Upper lobe of left lung (tissue), 6 donors: ENCODE data around the gene F2RL3. TPM values are rescaled to one million over a fixed set of nuclear protein-coding genes. Genes with fewer than 3 reads are reported as not detected.

Source experiments
- ATAC-seq, 2 donors: fragments of 200-7000 bp; cut with Tn5 transposase; one replicate each; pipeline ENCODE4 v1.9.1; 2022; ENCODE audit warnings: mild to moderate bottlenecking in 2 of 2, moderate library complexity in 2 of 2; ENCODE audit not compliant: low FRiP score in 2 of 2
- DNase-seq, 2 donors: peaks; one replicate each; pipeline ENCODE4 v3.0.0-alpha.2; 2019 to 2020
- H3K27ac ChIP-seq, 4 donors: fragments of 200-600 bp; sonication (generic); one replicate each; pipeline ENCODE4 v1.5.1; 2016 to 2019
- H3K27me3 ChIP-seq, 4 donors: fragments of 200-600 bp; sonication (generic); one replicate each; pipeline ENCODE4 v1.5.1; 2017 to 2019
- H3K36me3 ChIP-seq, 4 donors: fragments of 200-600 bp; sonication (generic); one replicate each; pipeline ENCODE4 v1.5.1; 2016 to 2019
- H3K4me1 ChIP-seq, 4 donors: fragments of 200-600 bp; sonication (generic); one replicate each; pipeline ENCODE4 v1.5.1; 2018 to 2019
- H3K4me3 ChIP-seq, 4 donors: fragments of 200-600 bp; sonication (generic); one replicate each; pipeline ENCODE4 v1.5.1; 2017 to 2019; ENCODE audit warnings: mild to moderate bottlenecking in 2 of 4, moderate library complexity in 1 of 4
- H3K9me3 ChIP-seq, 4 donors: fragments of 200-600 bp; sonication (generic); one replicate each; pipeline ENCODE4 v1.5.1; 2018 to 2019
- CTCF ChIP-seq, 6 experiments: fragments of 450-650 bp in 4 of 6; fragments of 200-600 bp in 2 of 6; sonication (generic) in 2 of 6; IDR thresholded peaks; one replicate each; pipeline ENCODE4 v1.5.1; 2016 to 2019; ENCODE audit warnings: antibody characterized with exemption in 6 of 6
- EP300 ChIP-seq, 4 donors: sonication (generic); formaldehyde crosslinking; IDR thresholded peaks; one replicate each; pipeline ENCODE4 v1.5.1; 2017; ENCODE audit warnings: antibody characterized with exemption in 4 of 4, control low read depth in 2 of 4
- POLR2A ChIP-seq, 4 donors: fragments of 450-650 bp; IDR thresholded peaks; one replicate each; pipeline ENCODE4 v1.5.1; 2016 to 2017; ENCODE audit warnings: antibody characterized with exemption in 4 of 4, mild to moderate bottlenecking in 2 of 4
- POLR2AphosphoS5 ChIP-seq, 2 donors: sonication (generic); formaldehyde crosslinking; IDR thresholded peaks; one replicate each; pipeline ENCODE4 v1.5.1; 2017; ENCODE audit warnings: antibody characterized with exemption in 2 of 2
- WGBS, 2 donors: methylation state at CpG; one replicate each; pipeline ENCODE4 v1.1.5; 2017 to 2018; 5-methylcytosine and 5-hydroxymethylcytosine counted together
- total RNA-seq, 6 donors: library from RNA; depleted of rRNA in 4 of 6; stranded (reverse); fragments of >200 nt in 4 of 6; gene quantifications; one replicate each; pipeline versions ENCODE4 v1.1.0 to v1.2.1, GENCODE V29; 2016 to 2021
- donor health status: DM: no; HTN: no; CAD: no; lungs with moderate emphysema.
- donor health status: DM: no; HTN: yes; CAD: no; lungs with severe emphysema.

The F2RL3 gene
- total RNA-seq, 6 donors from 2014 or later = 7.3 to 130 (median 23.2) TPM

- WGBS, 2 donors = 94 to 97% methylated on average over 7 to 21 of the region's 21 CpGs
- DNase-seq = no peak
Measured at GRCh38 chr19:16921766-16922591, 33.2 kb downstream of the F2RL3 start.

GRCh38 chr19:16922592-16922934 lies 33.8 kb downstream of the F2RL3 start:
- no peak overlapping the region for H3K27ac ChIP-seq
- H3K9me3 ChIP-seq = peaks cover 0 to 16% (median 0%) of the 10 kb centered on the region in 4 donors
- WGBS, 2 donors = 67 to 89% methylated on average over 1 of the region's 1 CpG

More at GRCh38 chr19:16921766-16922591, 33.2 kb downstream of the F2RL3 start:
- peak; percentile 3 to 21 for ATAC-seq
- H3K4me3 ChIP-seq = no peak overlapping the region
- H3K4me1 ChIP-seq = no peaks in the 10 kb centered on the region
- H3K27ac ChIP-seq = no peak overlapping the region
- H3K36me3 ChIP-seq = peaks cover 0 to 5% (median 0%) of the 10 kb centered on the region in 4 donors
- TF ChIP-seq CTCF (IDR thresholded peaks at IDR 0.05) = no peak
- TF ChIP-seq POLR2A (IDR thresholded peaks at IDR 0.05) = no peak
- TF ChIP-seq POLR2AphosphoS5 (IDR thresholded peaks at IDR 0.05) = no peak
- TF ChIP-seq EP300 (IDR thresholded peaks at IDR 0.05) = no peak
- H3K9me3 ChIP-seq = peaks cover 0 to 16% (median 0%) of the 10 kb centered on the region in 4 donors
- H3K27me3 ChIP-seq = no peaks in the 10 kb centered on the region

GRCh38 chr19:16922949-16923348 lies 34.1 kb downstream of the F2RL3 start:
- ATAC-seq (no peak), DNase-seq (no peak)
- 90 to 92% methylated on average over 12 to 13 of the region's 13 CpGs for WGBS, 2 donors
- Histone ChIP-seq H3K27ac (no peak overlapping the region), H3K4me3 (no peak overlapping the region), H3K36me3 (peaks cover 0 to 5% (median 0%) of the 10 kb centered on the region in 4 donors), H3K27me3 (no peaks in the 10 kb centered on the region), H3K4me1 (no peaks in the 10 kb centered on the region), H3K9me3 (peaks cover 0 to 16% (median 0%) of the 10 kb centered on the region in 4 donors)
- TF ChIP-seq EP300 (IDR thresholded peaks at IDR 0.05) (no peak), POLR2A (IDR thresholded peaks at IDR 0.05) (no peak), POLR2AphosphoS5 (IDR thresholded peaks at IDR 0.05) (no peak)

More at GRCh38 chr19:16922592-16922934, 33.8 kb downstream of the F2RL3 start:
- no peak for ATAC-seq
- TF ChIP-seq CTCF (IDR thresholded peaks at IDR 0.05) (no peak), EP300 (IDR thresholded peaks at IDR 0.05) (no peak), POLR2A (IDR thresholded peaks at IDR 0.05) (no peak)
- no peak for DNase-seq
- Histone ChIP-seq H3K36me3 (peaks cover 0 to 5% (median 0%) of the 10 kb centered on the region in 4 donors), H3K4me3 (no peak overlapping the region), H3K4me1 (no peaks in the 10 kb centered on the region), H3K27me3 (no peaks in the 10 kb centered on the region)

- H3K27me3 ChIP-seq = no peaks in the 10 kb centered on the region
- TF ChIP-seq POLR2AphosphoS5 (IDR thresholded peaks at IDR 0.05) (no peak), EP300 (IDR thresholded peaks at IDR 0.05) (no peak), CTCF (IDR thresholded peaks at IDR 0.05) (no peak), POLR2A (IDR thresholded peaks at IDR 0.05) (no peak)
- DNase-seq (no peak), ATAC-seq (no peak)
- H3K9me3 ChIP-seq = peaks cover 0 to 9% (median 0%) of the 10 kb centered on the region in 4 donors
- H3K4me3 ChIP-seq = no peak overlapping the region
- WGBS, 2 donors = 90 to 100% methylated on average over 6 to 13 of the region's 13 CpGs
- H3K4me1 ChIP-seq = no peaks in the 10 kb centered on the region
- peaks cover 0 to 3% (median 0%) of the 10 kb centered on the region in 4 donors for H3K36me3 ChIP-seq
- no peak overlapping the region for H3K27ac ChIP-seq
Measured at GRCh38 chr19:16927883-16928282, 39.1 kb downstream of the F2RL3 start.

- Histone ChIP-seq H3K4me1 (no peaks in the 10 kb centered on the region), H3K27ac (no peak overlapping the region)
- TF ChIP-seq EP300 (IDR thresholded peaks at IDR 0.05) = no peak
- TF ChIP-seq POLR2A (IDR thresholded peaks at IDR 0.05) = no peak
- no peak for TF ChIP-seq CTCF (IDR thresholded peaks at IDR 0.05)
- TF ChIP-seq POLR2AphosphoS5 (IDR thresholded peaks at IDR 0.05) = no peak
Measured at GRCh38 chr19:16928351-16928750, 39.6 kb downstream of the F2RL3 start.

More at GRCh38 chr19:16928351-16928750, 39.6 kb downstream of the F2RL3 start:
- no peaks in the 10 kb centered on the region for H3K27me3 ChIP-seq
- DNase-seq = no peak
- 96 to 100% methylated on average over 2 of the region's 2 CpGs for WGBS, 2 donors
- ATAC-seq = no peak
- H3K36me3 ChIP-seq = peaks cover 0 to 3% (median 0%) of the 10 kb centered on the region in 4 donors
- no peak overlapping the region for H3K4me3 ChIP-seq
- peaks cover 0 to 9% (median 0%) of the 10 kb centered on the region in 4 donors for H3K9me3 ChIP-seq
